Measurements from ENCODE around the gene NOL12.

DNA sequence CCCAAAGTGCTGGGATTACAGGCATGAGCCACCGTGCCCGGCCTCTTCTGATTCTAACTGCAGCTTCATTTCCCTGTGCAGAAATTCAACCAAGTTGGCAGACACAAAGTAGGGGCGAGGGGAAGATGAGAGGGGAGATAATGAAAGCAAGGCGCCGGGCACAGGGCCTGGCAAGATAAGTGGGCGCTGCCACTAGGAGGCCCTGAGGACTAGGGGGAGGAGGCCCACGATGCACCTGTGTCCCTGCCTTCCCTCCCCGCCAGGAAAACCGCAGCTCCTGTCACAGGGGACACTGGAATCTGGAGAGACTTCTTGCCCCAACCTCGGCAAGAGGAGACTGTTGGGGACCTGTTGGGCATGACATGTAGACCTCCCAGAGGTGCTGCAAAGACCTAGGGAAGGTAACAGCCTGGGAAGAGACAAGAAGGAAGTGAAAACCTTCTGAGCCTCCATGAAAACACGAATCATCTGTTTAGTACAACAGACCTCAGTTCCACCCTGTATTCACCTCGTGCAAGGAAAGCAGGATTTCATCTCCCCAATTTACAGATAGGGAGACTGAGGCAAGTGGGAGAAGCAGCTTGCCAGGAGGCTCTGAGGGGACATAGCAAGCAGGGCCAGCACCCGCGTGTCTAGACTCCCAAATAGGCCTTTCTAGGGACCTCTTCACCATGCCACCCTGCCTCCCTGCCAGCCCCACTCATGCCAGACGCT, 13.8 kb upstream of the NOL12 start:
- no peak for TF ChIP-seq POLR2A (IDR thresholded peaks at IDR 0.05)
- TF ChIP-seq CTCF (IDR thresholded peaks at IDR 0.05): no peak
